SHP77 treated with DMSO at 0.1 percent for 48 hours (cell line): ENCODE measurements around the gene CA9.

Experiments used
- DNase-seq: peaks from one replicate; lab custom pipeline; 2025; lab: John Stamatoyannopoulos, UW

Gene CA9

DNA sequence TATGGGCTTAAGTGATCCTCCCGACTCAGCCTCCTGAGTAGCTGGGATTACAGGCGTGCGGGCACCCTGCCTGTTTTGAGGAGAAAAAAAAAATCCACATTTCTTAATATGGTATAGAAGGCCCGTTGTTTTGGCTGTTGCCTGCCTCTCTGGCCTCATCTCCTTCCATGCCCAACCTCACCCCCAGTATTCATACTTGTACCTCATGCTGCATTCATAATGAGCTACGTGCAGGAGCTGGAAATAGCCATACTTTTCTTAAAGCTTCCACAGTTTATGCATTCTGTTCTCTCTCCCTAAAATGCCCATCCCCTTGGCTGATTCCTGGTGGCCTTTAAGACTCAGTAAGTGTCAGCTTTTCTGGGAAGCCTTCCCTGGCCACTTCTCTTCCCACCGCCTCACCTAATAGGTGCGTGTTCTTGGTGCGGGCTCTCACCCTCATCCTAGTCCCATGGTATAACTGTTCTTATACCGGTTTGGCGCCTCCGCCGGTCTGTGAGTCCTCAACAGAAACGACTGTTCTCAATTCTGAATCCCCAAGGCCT lies 18.1 kb downstream of the CA9 start:
- no peak for DNase-seq

DNA sequence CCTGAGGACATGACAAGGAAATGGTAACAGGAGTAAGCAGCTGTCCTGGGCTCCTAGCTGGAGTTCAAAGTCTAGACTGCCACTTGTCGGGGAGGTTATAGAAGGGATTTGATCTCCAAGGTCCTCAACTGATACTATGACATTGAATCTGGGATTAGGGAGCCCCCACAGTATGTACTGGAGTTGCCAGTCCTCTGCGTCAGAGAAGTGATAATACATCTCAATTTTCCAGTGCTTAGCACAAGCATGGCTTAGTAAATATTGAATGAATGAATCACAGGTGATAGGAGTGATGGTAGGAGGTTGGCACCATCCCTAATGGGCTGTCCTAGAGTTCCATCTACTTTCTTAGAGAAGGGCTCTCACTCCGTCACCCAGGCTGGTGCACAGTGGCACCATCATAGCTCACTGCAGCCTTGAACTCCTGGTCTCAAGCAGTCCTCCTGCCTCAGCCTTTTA lies 22.2 kb downstream of the CA9 start:
- no peak for DNase-seq

DNA sequence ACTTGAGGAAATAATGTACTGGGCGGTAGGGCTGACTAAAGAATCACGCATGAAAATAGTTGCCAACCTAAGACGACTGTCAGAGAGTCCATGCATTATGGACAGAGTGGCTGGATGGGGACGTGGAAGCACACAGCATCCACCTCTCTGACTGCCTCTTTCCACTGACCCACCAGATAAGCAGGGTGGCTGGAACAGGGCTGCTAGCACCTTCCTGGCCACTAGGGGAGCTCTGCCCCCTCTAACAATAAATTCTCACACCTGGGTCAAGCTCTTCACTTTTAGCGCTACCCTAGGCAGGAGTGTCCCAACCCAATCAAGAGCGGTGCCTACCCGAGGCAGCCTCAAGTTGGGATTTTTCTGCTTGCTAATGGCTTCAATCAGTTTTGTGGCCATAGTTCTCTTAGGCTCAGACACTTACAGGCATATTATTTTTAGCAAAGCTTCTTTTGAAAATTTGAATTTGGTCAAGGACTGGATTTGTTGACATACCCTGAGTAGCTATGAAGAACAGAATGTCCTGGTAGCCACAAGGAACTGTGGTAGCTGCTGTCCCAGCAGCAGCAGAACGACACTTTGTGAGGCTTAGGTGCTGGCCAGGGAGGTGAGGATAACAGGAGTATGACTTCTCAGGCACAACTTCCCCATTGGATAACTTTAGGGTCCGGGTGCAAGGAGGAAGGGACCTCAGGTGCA lies 22.9 kb downstream of the CA9 start:
- DNase-seq: no peak

DNA sequence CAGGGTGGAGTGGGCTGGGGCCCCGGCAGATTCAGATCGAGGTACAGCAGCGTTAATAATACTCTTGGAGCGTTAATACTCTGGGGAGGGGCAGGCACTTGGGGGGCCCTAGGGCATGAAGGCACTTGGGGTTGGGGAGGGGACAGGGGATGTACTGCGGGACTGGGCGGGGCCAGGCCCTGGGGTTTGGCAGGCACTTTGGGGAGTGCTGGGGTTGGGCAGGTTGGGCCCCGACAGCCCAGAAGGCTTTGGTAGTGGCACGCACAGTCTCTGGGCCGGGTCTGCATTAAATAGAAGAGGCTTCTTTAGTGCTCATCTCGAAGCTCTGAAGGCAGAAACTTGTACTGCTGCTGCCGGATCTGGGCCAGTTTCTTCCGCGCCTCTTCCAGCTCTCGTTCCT lies 23.8 kb downstream of the CA9 start:
- no peak for DNase-seq

DNA sequence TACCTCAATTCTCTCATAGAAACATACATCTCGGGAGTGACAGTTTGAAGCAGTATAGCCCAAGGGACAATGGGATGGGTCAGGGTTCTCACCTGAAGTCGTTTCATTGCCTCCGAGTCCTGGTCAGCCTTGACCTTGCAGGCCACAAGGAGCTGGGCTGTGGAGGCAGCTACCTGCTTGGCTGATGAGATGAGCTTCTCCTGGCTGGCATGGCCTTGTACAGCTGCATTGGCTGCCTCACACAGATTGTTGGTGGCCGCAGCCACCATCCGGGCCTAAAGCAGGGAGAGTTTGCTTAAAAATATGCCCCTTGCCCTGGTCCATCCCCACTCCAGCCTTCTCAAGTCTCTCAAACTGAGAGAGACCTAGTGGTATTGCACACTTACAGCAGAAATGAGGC lies 24.5 kb downstream of the CA9 start:
- DNase-seq: no peak

DNA sequence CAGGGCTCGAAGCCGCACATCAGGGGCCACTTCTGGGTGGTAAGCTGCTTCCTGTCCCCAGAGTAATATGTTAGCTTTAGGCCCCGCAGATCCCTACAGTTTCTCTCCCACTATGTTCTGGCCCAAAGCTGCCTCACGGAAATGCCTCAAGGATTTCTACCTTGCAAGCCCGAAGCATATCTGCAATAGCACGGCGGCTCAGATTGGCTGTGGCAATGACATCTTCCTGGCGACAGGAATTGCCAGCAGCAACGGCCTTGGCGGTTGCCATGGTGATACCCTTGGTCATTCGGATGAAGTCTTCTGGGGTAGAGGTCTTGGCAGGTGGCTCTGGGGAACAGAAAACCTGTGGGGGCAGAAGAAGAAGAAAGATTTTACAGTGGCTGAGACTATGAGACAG lies 26.3 kb downstream of the CA9 start:
- no peak for DNase-seq

DNA sequence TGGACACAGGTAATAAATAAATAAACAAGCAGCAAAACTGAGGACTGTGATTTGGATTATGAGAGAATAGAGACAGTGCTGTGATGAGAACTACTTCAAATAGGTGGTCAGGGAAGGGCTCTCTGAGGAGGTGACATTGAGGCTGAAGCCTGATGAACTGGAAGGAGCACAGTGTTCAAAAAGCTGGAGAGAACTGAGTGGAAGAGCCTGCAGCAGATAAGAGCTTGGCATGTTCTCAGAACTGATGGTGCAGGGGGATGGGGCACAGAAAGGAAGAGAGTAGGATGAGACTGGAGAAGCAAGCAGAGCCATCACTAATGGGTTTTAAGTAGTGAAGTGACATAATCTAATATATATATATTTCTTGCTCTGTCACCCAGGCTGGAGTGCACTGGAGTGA lies 27.2 kb downstream of the CA9 start:
- no peak for DNase-seq

DNA sequence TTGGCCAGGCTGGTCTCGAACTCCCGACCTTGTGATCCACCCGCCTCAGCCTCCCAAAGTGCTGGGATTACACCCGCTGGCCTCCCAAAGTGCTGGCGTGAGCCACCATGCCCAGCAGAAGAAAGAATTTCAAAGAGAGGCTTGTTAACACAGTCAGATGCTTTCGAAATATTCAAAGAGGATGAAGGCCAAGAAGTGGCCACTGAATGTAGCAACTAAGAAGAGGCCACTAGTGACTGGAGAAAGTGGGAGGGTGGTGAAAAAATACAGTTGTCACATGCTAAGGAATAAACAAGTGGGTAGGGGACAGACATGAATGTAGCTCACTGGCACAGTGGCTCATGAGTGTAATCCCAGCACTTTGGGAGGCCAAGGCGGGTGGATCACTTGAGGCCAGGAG lies 29.0 kb downstream of the CA9 start:
- DNase-seq: no peak

DNA sequence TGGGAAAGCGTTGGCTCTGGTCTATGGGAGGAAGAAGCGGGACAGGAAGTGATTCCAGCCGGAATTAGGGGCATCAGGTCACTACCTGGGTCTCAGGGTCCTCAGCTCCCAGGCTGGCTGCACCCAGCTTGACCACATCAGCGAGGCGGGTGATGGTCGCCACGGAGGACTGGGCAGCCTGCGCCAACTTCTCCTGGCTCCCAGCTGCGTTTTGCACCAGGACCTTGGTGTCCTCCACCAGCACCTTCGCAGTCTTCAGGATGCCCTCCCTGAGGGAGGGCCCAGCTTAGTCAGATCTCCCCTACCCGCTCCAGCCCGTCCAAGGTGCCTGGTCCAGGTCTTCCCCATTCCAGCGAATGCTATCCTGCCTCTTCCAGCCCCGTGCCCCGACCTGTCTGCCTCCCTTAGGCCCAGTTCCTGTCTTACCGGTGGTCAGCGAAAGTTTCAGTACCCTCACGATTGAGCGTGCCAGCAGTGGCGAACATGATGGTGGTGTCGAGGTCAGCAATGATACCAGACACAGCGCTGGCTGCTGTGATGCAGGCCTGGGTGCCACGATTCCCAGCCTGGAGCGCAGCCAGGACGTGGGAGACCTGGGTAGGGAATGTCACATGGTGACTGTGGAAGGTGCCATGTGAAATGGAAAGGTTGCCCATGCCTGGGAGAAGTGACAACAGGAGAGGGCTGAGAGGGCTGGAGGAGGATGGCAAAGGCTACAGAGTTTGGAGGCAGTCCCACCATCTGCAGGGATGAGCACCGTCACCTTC lies 30.4 kb downstream of the CA9 start:
- no peak for DNase-seq

DNA sequence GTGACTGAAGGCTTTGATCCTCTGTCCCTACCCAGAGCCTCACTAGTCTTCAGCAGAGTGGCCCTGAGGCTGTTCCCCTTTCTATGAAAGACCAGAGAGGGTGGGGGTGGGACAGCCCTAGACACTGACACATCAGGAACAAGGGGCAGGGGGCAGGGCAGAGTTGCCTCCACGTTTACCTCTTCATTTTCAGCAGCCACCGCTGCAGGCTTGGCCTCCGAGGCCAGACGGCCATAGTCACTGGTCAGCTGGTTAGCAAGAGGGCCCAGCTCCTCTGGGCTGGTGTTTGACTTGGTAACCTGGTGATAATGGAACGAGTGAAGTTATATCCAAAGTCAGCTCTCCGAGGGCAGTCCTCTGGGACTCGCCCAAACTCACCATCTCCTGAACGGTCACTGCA lies 31.6 kb downstream of the CA9 start:
- no peak for DNase-seq

DNA sequence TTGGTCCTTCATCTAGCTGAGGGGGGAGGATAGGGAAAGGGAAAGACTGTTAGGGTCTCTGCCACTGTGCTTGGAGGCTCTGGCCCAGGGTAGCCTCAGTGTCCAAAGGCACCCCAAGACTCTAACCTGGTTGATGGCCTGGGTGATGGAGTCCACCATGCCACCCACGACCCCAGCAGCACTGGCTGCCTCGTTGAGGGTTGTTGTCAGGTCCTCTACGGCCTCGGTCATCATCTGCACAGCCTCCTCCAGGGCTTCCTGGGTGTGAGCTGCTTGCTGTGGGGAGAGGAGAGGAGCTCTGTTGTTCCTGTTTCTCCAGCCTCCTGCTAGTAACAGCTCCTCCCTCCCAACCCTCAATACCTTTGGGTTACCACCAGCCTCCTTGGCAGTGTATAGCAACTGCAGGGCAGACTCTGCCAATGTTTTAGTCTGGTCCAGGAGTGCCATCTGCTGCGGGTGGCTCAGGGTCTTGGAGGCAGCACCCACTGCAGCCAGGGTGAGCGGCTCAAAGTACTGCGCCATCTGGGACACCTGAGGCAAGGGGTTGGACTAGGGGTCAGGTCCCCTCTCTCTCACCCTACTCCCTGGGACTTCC lies 32.2 kb downstream of the CA9 start:
- no peak for DNase-seq

DNA sequence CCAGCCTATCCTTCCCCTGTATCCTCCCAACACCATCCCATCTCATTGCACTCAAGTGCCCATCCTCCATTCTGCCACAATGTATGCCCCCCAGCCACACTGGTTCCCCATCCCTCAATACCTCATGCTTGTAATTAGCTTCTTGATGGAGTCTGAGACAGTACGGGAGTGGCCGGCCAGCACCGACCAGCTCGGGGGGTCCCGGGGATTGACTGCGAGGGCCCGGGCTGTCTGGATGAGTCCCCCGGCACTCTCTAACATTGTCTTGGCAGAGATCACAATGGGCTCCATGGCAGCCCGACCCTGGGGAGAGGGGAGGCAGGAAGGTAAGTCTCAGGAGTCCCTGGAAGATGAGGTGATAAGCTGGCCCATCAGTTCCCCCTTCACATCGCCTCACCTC lies 33.2 kb downstream of the CA9 start:
- no peak for DNase-seq

DNA sequence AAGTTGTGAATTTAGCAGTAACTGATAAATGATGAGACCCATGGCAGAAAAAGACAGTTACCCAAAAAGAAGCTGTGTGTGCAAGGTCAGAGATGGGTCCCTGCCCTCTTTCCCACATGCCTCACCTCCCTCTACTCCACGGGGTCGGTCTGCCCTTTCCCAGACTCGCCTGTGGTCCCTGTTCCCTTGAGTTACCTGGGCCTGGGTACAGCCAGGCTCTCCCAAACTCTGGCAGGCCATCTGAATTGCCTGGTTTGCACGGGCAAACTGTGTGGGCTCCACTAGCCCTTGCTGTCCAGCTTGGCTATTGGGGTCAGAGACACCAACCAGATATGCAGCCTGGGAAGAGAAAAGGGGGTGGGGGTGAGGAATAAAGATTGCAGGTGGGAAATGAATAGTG lies 34.4 kb downstream of the CA9 start:
- no peak for DNase-seq

DNA sequence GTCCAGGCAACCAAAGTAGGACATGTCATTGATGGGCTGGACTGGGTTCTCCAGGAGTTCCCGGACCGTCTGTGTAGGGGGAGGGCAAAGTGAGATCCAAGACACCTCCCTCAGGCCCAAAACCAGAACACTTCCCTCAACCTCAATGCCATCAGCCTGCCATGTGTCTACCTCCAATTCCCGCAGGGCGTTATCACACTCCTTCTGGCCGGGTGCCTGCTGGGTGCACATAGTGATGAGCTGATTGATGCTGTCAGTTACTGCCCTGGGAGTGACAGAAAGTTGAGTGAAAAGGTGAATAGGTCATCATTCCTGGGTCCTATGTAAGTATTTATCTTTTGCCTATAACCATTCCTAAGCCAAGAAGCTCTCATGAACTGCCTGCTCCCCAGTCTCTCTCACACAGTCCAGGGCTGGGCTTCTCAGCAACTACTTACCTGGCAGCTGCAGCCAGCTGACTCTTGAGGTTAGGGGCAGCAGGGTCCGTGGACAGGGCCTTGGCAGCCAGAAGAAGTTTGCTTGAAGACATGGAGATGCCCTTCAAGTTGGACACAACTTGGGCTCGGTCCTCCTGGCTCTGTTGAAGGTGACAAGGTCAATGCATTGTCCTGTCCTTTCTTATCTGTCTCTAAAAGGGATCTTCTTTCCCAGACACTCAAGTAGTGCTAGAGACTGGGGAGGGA lies 37.2 kb downstream of the CA9 start:
- DNase-seq: no peak

DNA sequence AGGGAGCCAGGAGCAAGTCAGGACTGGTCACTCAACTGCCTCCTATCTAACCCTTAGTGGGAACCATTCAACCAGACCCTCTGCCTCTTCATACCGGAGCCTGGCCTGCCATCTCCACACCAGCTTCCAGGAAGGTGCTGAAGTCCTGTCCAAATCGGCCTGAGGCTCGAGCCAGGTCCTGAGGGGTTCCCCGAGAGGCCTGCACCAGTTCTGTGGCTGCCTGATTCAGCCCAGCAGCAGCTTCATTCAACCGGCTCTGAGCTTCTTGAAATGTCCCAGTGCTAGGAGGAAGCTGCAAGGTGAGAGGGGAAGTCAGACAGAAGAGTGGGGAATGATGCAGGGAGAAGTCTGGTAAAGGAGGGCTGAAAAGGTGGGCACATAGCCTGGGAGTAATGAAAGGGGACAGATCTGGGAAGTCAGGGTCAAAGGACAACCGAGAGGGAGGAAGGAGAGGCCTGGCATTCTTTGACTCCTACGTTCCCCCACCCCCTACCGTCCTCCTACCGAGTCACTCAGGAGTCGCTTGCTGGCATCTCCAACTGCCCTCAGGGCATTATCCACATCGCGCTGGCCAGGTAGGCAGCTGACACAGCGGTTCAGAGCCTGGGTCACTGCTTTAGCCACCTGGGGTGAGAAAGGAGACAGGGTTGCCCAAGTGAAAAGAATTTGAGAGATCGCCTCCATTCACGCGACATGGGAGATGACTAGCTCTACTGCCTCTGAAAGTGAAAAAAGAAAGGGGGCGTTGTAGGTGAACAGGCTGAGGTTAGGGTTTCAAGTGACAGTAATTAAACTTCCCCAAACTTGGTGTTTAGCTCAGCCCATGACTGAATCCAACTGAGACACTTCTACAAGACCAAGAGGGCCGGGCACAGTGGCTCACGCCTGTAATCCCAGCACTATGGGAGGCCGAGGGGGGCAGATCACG lies 38.0 kb downstream of the CA9 start:
- DNase-seq: no peak

DNA sequence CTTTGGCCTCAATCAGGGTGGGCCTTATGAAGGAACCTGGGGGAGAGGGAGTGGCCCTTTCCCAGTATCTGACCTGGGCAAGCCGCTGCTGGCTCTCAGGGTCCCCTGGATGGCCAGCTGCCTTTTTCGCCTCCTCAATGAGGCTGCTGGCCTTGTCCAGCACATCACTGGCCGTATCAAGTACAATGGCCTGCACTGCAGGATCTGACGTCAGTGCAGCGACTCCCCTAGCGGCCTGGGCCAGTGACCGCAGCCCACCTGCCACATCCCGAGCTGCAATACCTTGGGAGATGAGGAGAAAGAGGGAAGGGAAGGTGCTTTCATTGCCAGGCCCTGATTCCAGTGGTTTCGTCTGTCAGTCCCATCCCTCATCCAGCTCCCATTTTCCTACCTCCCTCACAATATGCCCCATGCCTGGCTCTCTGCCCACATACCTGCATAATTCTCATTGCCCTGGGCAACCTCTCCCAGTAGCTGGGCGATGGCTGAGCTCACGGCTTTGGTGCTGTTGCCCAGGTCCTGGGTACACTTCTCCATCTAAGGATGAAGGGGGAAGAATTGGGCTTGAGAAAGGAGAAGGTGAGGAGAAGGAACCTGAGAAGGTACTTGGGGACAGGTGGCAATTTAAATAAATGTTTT lies 39.2 kb downstream of the CA9 start:
- DNase-seq: no peak

DNA sequence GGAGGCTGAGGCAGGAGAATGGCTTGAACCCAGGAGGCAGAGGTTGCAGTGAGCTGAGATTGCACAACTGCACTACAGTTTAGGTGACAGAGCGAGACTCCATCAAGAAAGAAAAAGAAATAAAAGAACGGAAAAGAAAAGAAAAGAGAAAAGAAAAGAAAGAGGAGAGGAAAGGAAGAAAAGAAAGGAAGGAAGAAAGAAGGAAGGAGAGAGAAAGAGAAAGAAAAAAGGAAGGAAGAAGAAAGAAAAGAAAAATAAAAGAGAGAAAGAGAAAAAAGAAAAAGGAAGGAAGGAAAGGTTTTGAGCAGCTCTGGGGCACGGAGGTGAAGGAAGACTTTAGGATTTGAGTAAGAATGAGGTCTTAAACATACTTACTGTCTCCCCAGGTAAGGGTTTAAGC lies 39.9 kb downstream of the CA9 start:
- no peak for DNase-seq

DNA sequence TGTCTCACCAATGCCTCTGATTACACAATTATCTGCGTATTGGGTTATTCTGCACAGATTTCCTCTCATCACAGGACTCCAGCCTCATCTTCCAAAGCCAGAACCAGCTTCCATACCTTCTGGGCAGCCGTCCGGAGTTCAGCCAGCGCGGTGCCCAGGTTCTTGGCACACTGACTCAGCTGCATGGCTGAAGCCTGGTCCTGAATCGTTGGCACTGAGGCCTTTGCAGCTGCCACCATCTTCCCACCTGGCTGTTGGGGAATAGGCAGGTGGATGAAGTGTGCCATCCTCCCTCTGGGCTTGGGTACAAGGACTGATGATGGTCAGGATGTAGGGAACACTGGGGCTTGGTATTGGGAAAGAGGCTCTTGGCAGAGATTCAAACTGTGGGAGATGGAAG lies 40.4 kb downstream of the CA9 start:
- DNase-seq: no peak

DNA sequence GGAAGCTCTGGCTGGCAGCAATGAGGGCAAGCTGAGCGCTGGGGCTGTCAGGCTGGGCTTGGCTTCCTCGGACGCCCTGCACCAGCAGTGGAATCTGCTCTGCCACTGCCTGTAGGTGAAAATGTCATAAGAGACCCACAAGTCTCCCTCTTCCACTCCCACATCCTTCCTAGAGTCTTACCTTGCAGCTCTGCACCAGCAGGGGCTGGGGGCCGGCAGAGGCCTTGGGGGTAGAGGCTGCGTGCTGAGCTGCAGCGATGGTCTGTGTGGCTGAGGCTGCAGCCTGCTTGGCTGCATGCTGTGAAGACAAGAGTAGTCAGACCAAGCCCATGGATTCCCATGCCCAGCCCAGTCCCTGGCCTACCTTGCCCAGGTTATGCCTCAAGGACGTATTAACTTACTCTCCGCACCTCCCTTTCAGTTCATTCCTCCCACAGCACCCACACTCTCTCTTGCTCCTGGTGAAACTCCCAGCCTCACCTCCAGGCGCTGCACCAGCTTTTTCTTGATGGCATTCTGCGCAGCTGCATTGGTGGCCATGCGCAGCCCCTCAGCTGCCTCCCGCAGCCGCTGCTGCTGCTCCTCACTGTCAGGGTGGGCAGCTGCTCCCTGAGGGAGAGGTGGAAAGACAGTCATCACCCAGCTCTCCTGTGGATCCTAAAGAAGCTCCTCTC lies 41.0 kb downstream of the CA9 start:
- no peak for DNase-seq

DNA sequence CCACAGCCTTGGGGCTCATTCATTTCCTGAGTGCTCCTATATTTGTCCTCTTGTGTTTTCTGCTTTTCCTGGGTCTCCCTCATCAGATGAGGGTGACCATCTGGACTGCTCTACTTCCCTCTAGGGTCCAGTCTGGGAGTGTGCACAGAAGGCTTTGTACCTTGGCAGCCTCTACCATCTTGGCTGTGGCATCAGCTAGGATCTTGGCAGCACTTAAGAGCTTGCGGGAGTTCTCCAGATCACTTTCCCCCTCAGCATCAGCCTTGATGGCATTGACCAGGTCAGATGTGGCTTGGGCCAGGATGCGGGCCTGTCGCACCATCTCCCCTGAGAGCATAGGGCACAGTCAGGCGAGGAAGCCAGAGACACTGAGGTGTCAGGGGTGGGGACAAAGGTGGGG lies 42.5 kb downstream of the CA9 start:
- DNase-seq: no peak
